GM21423 (cell line): ENCODE measurements around the gene PRAC2.

ENCODE experiments used
- ATAC-seq: cut with Tn5 transposase; IDR thresholded peaks from one replicate; pipeline ENCODE4 v1.9.1; 2021; ENCODE audit warnings: mild to moderate bottlenecking, moderate library complexity; ENCODE audit not compliant: unreplicated experiment

Gene PRAC2

GRCh38 chr17:48719642-48720265 lies 3.2 kb upstream of the PRAC2 start:
- no peak for ATAC-seq

- ATAC-seq, result no peak
Observed at GRCh38 chr17:48720266-48721008, 2.5 kb upstream of the PRAC2 start.

GRCh38 chr17:48721009-48721402 lies 2.0 kb upstream of the PRAC2 start:
- ATAC-seq, result no peak

GRCh38 chr17:48722201-48722907 lies 631 bp upstream of the PRAC2 start, which contains the start of gene PRAC1:
Gene PRAC1, minus strand, starts transcription at chr17:48722518. Its CDS starts 126 bp downstream, at chr17:48722392.
- ATAC-seq, result no peak

- no peak for ATAC-seq
Observed at GRCh38 chr17:48723423-48724250, 652 bp downstream of the PRAC2 start.

- no peak for ATAC-seq
Observed at GRCh38 chr17:48724251-48725003, 1.4 kb downstream of the PRAC2 start.

GRCh38 chr17:48725004-48725287 lies 2.0 kb downstream of the PRAC2 start:
- no peak for ATAC-seq

- ATAC-seq, result no peak
Observed at GRCh38 chr17:48725288-48726064, 2.5 kb downstream of the PRAC2 start.

GRCh38 chr17:48726114-48726915 lies 3.3 kb downstream of the PRAC2 start:
- no peak for ATAC-seq

- ATAC-seq, result no peak
Observed at GRCh38 chr17:48726916-48727286, 3.9 kb downstream of the PRAC2 start.

- ATAC-seq, result no peak
Observed at GRCh38 chr17:48727415-48728175, 4.6 kb downstream of the PRAC2 start.

- no peak for ATAC-seq
Observed at GRCh38 chr17:48728232-48729231, 5.5 kb downstream of the PRAC2 start, which contains the start of gene HOXB13. Gene HOXB13, minus strand, starts transcription at chr17:48728750. Its CDS starts 157 bp downstream, at chr17:48728593.

- no peak for ATAC-seq
Observed at GRCh38 chr17:48729335-48730239, 6.6 kb downstream of the PRAC2 start.

GRCh38 chr17:48730240-48730550 lies 7.2 kb downstream of the PRAC2 start:
- ATAC-seq, result no peak

- ATAC-seq, result no peak
Observed at GRCh38 chr17:48731355-48731754, 8.4 kb downstream of the PRAC2 start.
